Activated CD4-positive, CD25-positive, alpha-beta regulatory T cell (primary cell): Measurements from ENCODE around the gene PFKP.
"Not testable (repeated sequence)": the region's sequence is repeated elsewhere in the genome, so short reads cannot be mapped to it uniquely, and the experiment has no call there.

Experiments used
- DNase-seq, 4 experiments: peaks; one replicate each; lab custom pipeline; 2025; lab: John Stamatoyannopoulos, UW

The PFKP gene

DNA sequence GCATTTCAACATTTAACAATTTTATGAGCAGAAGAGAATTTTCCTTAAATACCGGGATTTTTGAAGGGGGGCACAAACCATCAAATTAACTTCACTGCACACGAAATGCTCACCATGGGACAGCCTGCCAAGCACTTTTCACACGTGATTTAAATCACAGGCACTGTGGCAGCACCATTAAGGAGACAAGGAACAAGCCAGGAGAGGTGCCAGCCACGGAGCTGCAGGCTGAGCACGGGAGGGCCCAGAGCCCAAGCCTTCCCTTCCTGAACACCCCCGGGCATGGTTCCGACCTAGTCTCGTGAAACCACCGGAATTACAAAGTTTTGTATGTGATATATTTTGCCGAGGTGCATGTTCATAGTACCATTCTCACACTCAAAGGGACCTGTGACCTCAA lies 91.8 kb downstream of the PFKP start:
- no peak for DNase-seq

- no peak for DNase-seq
Observed at GRCh38 chr10:3162533-3162932, 95.2 kb downstream of the PFKP start.

GRCh38 chr10:3163879-3164278 lies 96.5 kb downstream of the PFKP start:
- DNase-seq: no peak

GRCh38 chr10:3165196-3165595 lies 97.8 kb downstream of the PFKP start:
- DNase-seq: no peak

DNA sequence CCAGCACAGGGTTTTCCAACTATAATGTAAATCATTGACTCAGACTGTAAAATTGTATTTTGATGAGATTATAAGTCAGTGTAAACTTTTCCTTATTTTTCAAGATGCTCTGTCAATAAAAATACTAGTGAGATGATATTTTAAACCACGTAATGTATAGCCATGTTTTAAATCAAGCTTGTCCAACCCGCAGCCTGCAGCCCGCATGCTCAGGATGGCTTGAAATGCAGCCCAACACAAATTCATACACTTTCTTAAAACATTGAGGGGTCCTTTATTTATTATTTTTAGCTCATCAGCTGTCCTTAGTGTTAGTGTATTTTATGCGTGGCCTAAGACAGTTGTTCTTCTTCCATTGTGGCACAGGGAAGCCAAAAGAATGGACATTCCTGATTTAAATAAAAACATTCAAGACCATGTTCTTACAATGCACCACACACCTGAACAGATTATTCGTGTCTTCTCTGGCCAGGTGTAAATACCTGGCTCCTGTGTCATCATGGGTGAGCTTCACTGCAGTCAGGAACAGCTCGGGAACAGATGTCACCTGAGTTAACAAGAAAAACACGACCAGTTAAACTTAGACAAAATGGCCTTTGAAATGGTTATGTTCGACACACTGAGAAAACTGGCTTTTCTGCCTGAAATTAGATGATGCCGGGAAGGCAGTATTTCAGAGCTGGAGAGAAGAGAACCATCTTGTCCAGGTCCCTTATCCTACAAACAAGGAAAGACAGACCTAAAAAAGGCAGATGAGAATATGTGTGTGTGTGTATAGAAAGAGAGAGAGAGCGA lies 99.3 kb downstream of the PFKP start:
- no peak for DNase-seq

GRCh38 chr10:3167611-3168330 lies 100.4 kb downstream of the PFKP start:
- DNase-seq: no peak

DNA sequence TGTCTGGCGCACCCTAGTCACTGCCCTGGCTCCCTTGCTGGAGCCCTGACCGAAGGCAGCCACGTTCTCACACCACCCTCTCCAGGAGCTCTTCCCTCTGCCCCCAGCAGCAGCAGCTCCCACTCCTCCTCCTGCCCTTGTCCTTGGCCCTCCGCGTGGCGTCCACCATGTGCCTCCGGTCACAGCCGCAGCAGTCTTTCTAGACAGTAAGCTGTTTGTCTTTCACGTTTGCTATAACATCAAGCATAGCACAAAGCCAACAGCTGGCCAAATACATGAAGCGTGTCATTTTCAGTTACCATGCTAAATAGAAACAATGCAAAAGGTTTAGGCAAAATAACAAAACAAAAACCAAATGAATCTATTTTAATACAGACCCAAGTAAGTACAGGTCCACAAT lies 101.9 kb downstream of the PFKP start:
- no peak for DNase-seq

- DNase-seq: no peak
Observed at GRCh38 chr10:3169673-3170072, 102.3 kb downstream of the PFKP start.

- not testable (repeated sequence) for DNase-seq
Observed at GRCh38 chr10:3171488-3171887, 104.1 kb downstream of the PFKP start.

- peak in 2 of 4 experiments; percentile 27 to 58 for DNase-seq
Observed at GRCh38 chr10:3172081-3172445, 104.7 kb downstream of the PFKP start.

- DNase-seq: peak; percentile 99 to 100 (median 100)
Observed at GRCh38 chr10:3172446-3173170, 105.3 kb downstream of the PFKP start, which contains the start of gene PITRM1. PITRM1 (minus strand) TSS chr10:3172782; CDS start chr10:3172772, 10 bp downstream.

- peak; percentile 60 to 81 (median 76) for DNase-seq
Observed at GRCh38 chr10:3173171-3173878, 106.0 kb downstream of the PFKP start.

DNA sequence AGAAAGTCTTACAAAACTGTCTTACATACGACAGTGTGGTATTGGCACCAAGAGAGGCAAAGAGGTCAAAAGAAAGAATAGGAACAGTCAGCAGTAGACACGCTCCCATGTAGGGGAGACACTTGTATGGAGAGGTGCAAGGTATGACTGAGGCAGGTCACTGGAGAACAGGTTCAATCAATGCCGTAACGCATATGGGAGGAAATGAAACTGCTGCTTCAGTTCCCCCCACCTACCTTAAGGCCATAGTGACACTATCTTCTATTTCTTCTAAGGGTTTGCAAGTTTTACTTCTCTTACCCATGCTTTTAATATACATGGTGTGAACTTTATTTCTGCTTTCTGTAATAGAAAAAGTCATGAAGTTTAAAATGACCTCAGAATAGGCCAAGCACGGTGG lies 110.7 kb downstream of the PFKP start:
- no peak for DNase-seq

DNA sequence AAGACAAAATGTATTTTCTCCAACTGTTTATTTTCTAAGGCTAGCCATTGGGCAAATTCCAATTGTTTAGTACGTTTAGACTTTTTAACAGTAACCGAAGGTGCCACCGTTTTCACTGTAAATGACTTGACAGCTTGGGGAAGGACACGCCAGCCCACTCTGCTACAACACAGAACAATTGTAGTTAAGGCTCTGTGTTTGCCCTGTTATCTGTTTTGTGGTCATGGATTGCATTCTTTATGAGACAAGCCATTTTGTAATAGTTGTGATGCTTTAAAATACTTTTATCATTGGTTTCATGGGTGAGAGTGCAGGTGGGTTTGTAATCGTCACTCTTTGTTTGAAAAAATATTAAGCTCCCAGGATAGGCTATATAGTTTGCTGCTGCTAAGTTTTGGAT lies 111.8 kb downstream of the PFKP start:
- no peak for DNase-seq

DNA sequence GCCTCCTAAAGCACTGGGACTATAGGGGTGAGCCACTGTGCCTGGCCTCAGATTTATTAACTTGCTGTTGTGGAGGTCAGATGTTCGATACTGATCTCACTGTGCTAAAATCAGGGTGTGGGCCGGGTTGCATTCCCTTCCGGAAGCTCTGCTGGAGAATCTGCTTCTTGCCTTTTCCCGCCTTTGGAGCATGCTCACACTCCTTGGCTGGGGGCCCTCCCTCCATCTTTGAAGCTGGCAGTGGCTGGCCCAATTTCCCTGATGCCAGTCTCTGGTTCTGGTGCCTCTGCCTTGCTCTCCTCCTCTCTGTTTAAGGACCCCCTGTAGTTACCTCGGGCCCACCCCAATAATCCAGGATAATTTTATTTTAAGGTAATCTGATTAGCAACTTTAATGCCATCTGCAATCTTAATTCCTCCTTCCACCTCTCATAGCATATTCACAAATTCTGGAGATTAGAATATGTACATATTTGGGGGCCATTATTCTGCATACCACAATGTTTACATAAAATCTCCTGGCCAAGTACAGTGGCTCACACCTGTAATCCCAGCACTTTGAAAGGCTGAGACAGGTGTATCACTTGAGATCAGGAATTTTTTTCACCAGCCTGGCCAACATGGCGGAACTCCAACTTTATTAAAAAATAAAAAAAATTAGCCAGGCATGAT lies 113.1 kb downstream of the PFKP start:
- no peak for DNase-seq

GRCh38 chr10:3185386-3185785 lies 118.0 kb downstream of the PFKP start:
- no peak for DNase-seq

DNA sequence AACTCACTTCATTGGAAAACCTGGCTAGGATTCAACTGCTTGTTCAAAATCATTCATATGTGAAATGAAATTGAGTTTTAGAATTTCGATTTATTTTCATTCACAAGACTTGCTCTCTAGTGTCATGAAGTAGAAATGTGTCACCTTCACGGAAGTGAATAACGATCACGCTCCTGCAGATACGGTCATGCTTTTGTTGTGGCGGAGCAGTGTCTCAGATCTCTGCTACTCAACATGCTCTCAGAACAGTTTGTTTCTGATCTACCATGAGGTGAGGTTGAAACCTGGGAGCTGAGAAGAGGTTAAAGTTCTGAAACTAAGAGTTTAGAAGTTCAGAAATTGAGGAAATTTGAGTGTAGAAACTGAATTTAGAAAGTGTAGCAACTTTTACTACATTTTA lies 119.0 kb downstream of the PFKP start:
- DNase-seq: no peak
